Measurements from ENCODE around the gene DDC.
"Not testable (repeated sequence)": the region's sequence is repeated elsewhere in the genome, so short reads cannot be mapped to it uniquely, and the experiment has no call there.

DDC gene

DNA sequence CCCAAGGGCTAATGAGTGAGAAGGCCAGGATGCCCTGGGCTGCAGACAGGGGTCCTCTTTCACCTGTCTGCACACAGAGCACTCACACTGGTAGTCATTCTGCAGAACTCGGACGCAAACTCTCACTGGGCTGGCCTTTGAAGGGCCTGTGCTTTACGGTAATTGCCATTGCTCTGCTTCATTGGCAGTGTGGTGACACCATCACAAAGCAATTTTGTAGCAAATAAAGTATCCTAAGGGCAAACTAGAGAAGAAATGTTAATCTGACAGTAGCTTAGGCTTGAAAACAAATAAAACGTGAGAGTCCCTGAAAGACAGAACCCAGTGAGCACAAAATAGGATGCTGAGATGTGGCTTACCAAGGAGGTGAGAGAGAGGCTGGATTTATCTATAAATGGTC, 84.4 kb downstream of the DDC start:
- no peak for DNase-seq (ENCODE audit: low spot score)

- DNase-seq (ENCODE audit: low spot score): no peak
Measured at GRCh38 chr7:50479743-50480517, 85.3 kb downstream of the DDC start.

- DNase-seq (ENCODE audit: low spot score): no peak
Measured at GRCh38 chr7:50477640-50478039, 87.6 kb downstream of the DDC start.

GRCh38 chr7:50476953-50477625, 88.1 kb downstream of the DDC start:
- DNase-seq (ENCODE audit: low spot score): no peak

GRCh38 chr7:50475340-50475739, 89.9 kb downstream of the DDC start:
- no peak for DNase-seq (ENCODE audit: low spot score)

GRCh38 chr7:50474382-50475160, 90.6 kb downstream of the DDC start:
- DNase-seq (ENCODE audit: low spot score): no peak

- DNase-seq (ENCODE audit: low spot score): no peak
Measured at GRCh38 chr7:50473531-50473930, 91.7 kb downstream of the DDC start.

- DNase-seq (ENCODE audit: low spot score): no peak
Measured at GRCh38 chr7:50472427-50472826, 92.8 kb downstream of the DDC start.

GRCh38 chr7:50471970-50472369, 93.2 kb downstream of the DDC start:
- no peak for DNase-seq (ENCODE audit: low spot score)

DNA sequence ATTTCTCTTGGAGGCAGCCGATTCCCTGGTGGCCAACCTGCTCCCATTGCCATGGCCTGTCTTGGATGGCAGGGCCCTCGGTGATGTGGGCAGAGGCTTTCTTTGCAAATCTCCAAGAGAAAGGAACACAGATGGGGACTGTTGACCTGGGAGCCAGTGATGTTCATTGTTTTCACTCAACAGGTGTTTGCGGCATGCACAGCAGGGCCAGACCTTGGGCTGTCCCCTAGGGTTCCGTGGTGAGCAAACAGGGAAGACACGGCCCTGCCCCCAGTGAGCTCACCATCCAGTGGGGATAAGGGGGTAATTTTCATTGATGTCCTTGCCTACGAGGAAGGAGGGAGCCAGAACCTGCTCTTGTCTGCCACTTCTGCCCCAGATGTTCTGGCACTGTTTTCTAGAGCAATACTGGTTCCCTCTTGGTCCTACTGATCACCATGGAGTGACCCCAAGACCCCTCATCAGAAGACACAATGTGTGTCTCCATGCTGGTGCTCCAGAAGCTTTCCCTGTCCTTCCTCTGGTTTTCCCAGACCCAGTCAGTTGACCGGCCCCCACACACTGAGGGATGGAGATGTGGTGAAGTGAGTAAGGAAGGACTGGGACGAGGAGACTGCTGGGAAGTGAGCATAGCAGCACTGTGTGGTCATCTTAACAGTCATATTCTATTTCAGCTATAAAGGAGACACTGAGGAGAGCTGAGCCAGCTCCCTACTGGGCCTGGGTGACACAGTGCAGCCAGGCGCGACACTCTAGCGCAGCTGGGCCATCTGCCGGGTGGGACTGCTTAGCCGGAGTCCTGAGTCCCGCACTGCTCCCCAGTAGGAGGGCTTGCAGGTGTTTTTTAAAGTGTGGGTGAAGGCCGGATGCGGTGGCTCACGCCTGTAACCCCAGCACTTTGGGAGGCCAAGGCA, 94.7 kb downstream of the DDC start:
- DNase-seq (ENCODE audit: low spot score): no peak

DNA sequence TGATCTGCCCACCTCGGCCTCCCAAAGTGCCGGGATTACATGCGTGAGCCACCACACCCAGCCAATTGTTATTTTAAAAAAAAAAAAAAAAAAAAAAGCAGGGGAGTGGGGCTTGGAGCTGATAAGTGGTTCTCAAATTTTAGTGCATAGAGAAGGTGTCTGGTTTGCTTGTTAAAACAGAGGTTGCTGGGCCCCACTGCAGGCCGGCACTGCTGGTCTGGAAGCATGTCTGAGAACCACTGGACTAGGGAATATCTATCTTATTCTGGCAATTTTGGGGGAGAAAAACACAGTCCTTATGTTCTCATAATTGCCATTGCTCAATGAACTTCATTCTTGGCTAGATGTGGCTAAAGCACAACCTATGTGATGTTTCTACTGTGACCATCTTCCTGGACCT, 96.0 kb downstream of the DDC start:
- DNase-seq (ENCODE audit: low spot score): no peak

- peak; percentile 71 for DNase-seq (ENCODE audit: low spot score)
Measured at GRCh38 chr7:50467817-50468610, 97.2 kb downstream of the DDC start.

DNA sequence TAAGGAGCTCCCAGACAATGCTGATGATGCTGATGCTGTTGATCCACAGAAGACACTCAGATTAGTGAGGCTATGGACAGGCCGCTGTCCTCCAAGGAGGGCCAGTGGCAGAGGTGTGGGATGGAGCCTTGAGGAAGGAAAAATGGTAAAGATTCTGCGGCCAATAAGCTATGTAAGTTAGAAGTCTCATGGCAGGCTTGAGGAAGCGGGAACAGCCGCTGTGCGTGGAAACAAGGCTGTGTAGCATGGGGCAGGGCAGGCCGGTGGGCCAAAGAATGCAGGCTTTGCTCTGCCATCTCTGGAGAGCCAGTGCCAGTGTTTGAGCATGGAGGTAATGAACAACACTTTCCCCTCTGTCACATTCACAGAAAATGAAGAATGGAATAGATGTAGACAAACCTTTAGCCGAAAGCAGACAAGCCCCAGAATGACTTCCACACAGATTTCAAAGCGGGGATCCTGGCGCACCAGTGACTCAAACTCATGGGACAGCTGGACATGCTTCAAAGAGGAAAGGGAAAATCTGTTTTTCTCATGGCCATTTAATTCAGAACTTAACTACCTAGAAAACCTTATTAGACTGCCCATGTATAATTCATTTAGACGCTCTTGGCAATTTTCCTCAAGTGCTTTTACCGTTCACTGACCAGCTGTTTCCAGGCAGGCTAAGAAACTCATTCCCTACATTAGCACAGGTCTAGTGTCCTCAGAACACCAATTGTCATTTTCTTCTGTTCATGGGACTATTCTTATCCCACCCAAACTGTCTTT, 98.2 kb downstream of the DDC start:
- no peak for DNase-seq (ENCODE audit: low spot score)

DNA sequence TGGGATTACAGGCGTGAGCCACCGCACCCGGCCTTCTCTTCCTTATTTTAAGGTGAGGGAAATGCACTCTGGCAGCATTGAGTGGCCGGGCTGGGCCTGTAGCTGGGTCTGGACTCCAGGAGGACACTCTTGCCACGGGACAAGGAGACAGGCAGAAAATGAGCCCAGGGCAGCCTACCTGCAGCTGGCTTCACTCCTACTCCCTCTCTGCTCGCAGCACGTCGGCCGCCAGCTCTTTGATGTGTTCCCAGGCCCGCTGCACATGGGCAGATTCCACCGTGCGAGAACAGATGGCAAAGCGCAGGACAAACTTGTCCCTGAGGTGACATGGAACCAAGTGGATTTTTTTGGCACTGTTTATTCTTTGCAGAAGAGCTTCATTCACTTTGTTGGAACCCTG, 102.2 kb downstream of the DDC start:
- DNase-seq (ENCODE audit: low spot score): no peak

- DNase-seq (ENCODE audit: low spot score): no peak
Measured at GRCh38 chr7:50462361-50462760, 102.8 kb downstream of the DDC start.

DNA sequence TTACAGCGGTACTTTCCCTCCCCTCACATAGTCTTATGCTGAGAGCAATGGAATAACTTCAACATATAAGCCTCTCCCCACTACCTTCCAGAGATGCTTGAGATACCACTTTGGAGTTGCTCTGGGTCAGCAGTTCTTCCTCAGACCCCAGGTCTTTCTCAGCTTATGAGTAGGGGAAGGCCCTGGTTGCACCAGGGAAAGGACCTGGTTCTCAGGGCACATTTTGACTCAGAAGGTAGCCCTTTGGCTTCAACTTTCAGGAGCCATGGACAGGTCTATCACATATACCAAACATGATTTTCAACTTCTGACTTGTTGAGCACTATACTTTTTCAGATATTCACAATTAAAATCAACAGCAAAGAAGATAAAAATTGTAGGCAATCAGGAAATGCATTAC, 103.5 kb downstream of the DDC start:
- DNase-seq (ENCODE audit: low spot score): no peak

- DNase-seq (ENCODE audit: low spot score): not testable (repeated sequence)
Measured at GRCh38 chr7:50459183-50459582, 106.0 kb downstream of the DDC start.

DNA sequence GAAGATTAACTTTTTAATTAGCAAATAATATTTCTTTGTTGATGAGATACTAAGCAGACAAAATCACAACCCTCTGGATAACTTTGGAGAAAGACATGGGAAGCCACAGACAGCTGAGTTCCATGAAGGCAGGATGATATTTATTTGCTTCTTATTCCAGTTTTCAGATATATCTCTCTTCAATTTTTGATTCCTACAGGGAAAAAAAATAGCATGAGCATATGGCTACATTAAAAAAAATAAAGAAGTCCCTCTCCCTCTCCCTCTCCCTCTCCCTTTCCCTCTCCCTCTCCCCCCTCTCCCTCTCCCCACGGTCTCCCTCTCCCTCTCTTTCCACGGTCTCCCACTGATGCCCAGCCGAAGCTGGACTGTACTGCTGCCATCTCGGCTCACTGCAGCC, 106.6 kb downstream of the DDC start:
- not testable (repeated sequence) for DNase-seq (ENCODE audit: low spot score)

DNA sequence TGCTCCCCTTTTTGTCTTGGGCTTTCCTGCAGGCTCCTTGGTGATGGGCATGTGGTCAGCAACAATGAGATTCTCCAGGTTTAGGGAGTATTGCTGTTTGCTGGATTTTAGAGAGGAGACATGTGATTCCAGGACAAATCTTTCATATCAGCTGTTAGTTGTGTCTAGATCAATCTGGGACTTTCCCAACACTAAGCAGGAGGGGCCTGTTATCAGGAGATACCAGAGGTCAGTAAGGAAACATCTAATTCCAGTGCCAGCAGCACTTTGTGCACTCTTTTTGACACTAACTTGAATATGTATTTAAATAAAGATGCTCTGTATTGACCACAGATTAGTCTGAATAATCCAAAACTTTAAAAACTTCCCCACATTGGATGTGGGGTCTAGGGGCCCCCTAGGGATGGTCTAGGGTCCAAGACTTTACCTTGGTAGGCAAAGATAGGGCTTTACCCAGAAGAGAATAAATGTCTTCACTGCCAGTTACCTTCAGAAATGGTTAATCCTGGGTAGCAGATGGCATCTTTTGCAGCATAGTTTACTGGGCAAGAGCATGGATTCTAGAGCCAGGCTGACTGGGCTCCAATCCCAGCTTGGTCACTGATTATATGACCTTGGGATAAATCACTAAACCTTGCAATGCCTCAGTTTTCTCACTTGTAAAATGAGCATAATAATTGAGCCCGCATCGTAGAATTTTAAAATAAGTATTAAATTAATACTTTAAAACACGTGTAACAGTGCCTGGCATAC, 108.7 kb downstream of the DDC start:
- no peak for DNase-seq (ENCODE audit: low spot score)

DNA sequence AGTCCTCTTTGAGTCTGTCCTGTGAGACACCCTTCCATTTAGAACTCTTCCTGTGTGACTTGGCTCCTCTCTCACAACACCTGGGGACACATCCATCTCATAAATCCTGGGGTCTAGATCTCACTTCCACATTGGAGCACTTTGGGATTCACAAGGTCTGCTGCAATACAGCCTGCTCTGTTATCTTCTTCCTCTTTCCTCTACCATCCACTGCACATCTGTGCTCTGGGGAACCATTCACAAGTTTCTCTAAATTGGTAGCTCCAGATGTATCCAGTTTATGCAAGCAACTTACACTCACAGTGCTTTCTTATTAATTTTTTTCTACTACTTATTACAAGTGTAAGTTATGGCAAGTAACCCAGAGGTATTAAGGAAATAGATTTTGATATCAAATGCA, 109.5 kb downstream of the DDC start:
- no peak for DNase-seq (ENCODE audit: low spot score)
